Osteocyte (in vitro differentiated cells): Measurements from ENCODE around the gene FMOD. TPM values are rescaled to one million over a fixed set of nuclear protein-coding genes. Genes with fewer than 3 reads are reported as not detected.
A peak's percentile ranks its signal among the peaks of the same experiment; 100 is the strongest.

Experiments
- DNase-seq: peaks from one replicate; pipeline ENCODE4 v3.0.0; 2021; ENCODE audit warnings: mixed read lengths; ENCODE audit not compliant: unreplicated experiment; ENCODE audit errors: extremely low spot score
- H3K27ac Mint-ChIP-seq: one replicate; pipeline ENCODE4 v1.8.0; 2021; ENCODE audit warnings: mild to moderate bottlenecking, mixed read lengths; ENCODE audit not compliant: unreplicated experiment
- H3K27me3 Mint-ChIP-seq: one replicate; pipeline ENCODE4 v1.8.0; 2021; ENCODE audit warnings: mixed read lengths; ENCODE audit not compliant: unreplicated experiment
- H3K36me3 Mint-ChIP-seq: one replicate; pipeline ENCODE4 v1.8.0; 2021; ENCODE audit warnings: mixed read lengths; ENCODE audit not compliant: unreplicated experiment
- H3K4me1 Mint-ChIP-seq: one replicate; pipeline ENCODE4 v1.8.0; 2021; ENCODE audit warnings: mixed read lengths; ENCODE audit not compliant: unreplicated experiment
- H3K4me3 Mint-ChIP-seq: one replicate; pipeline ENCODE4 v1.8.0; 2021; ENCODE audit warnings: mild to moderate bottlenecking, moderate library complexity, mixed read lengths; ENCODE audit not compliant: unreplicated experiment
- H3K9me3 Mint-ChIP-seq: one replicate; pipeline ENCODE4 v1.8.0; 2021; ENCODE audit warnings: mixed read lengths; ENCODE audit not compliant: unreplicated experiment
- CTCF ChIP-seq: fragments of 200-600 bp; sonication (generic); IDR thresholded peaks from 2 replicates; pipeline ENCODE4 v1.5.0; 2021; ENCODE audit warnings: antibody characterized with exemption, mild to moderate bottlenecking, moderate library complexity
- total RNA-seq: library from RNA; stranded (reverse); gene quantifications from 2 replicates; pipeline ENCODE4 v1.2.1, GENCODE V29; 2021

Gene FMOD
- total RNA-seq, 1 donor from 2014 or later: not detected

GRCh38 chr1:203326830-203327683, 23.9 kb downstream of the FMOD start:
- H3K27ac Mint-ChIP-seq: no peak overlapping the region
- no peaks in the 10 kb centered on the region for H3K36me3 Mint-ChIP-seq
- H3K27me3 Mint-ChIP-seq: peaks cover 57% of the 10 kb centered on the region
- H3K4me3 Mint-ChIP-seq: peak overlapping the region; percentile 65
- H3K4me1 Mint-ChIP-seq: peaks cover 26% of the 10 kb centered on the region
- no peak for TF ChIP-seq CTCF
- peak; percentile 94 for DNase-seq
- H3K9me3 Mint-ChIP-seq: no peaks in the 10 kb centered on the region

- Mint-ChIP-seq H3K27ac (no peak overlapping the region), H3K9me3 (no peaks in the 10 kb centered on the region), H3K4me1 (peaks cover 28% of the 10 kb centered on the region), H3K27me3 (peaks cover 49% of the 10 kb centered on the region), H3K36me3 (no peaks in the 10 kb centered on the region), H3K4me3 (no peak overlapping the region)
- no peak for DNase-seq
- TF ChIP-seq CTCF: no peak
These were observed 25.4 kb downstream of the FMOD start for GRCh38 chr1:203325418-203326091.

GRCh38 chr1:203325026-203325417, 25.9 kb downstream of the FMOD start:
- H3K4me1 Mint-ChIP-seq: peaks cover 28% of the 10 kb centered on the region
- no peak for TF ChIP-seq CTCF
- no peaks in the 10 kb centered on the region for H3K9me3 Mint-ChIP-seq
- no peak for DNase-seq
- no peak overlapping the region for H3K27ac Mint-ChIP-seq
- peaks cover 52% of the 10 kb centered on the region for H3K27me3 Mint-ChIP-seq
- H3K36me3 Mint-ChIP-seq: no peaks in the 10 kb centered on the region
- H3K4me3 Mint-ChIP-seq: no peak overlapping the region

- H3K9me3 Mint-ChIP-seq: no peaks in the 10 kb centered on the region
- no peak overlapping the region for H3K27ac Mint-ChIP-seq
- no peak for TF ChIP-seq CTCF
- peaks cover 28% of the 10 kb centered on the region for H3K4me1 Mint-ChIP-seq
- H3K4me3 Mint-ChIP-seq: no peak overlapping the region
- no peak for DNase-seq
- H3K27me3 Mint-ChIP-seq: peaks cover 56% of the 10 kb centered on the region
- H3K36me3 Mint-ChIP-seq: no peaks in the 10 kb centered on the region
These were observed 26.6 kb downstream of the FMOD start for GRCh38 chr1:203324105-203325025.
